Measurements from ENCODE around the gene B4GALT3. TPM values are rescaled to one million over a fixed set of nuclear protein-coding genes. Genes with fewer than 3 reads are reported as not detected.

Gene B4GALT3
- total and polyA plus RNA-seq, 9 of the 15 experiments (the other 6 are each of a cell fraction or from before 2014, with no cell fraction given), result 31.2 to 103 (median 46.1) TPM

- TF ChIP-seq TRIM25 (IDR thresholded peaks at IDR 0.05; ENCODE audit: borderline replicate concordance), result no peak
- TF ChIP-seq FOXK1 (CRISPR knock-in tag; IDR thresholded peaks at IDR 0.05; ENCODE audit: borderline replicate concordance), result no peak
- peak; percentile 88 for TF ChIP-seq POLR2H (tag; IDR thresholded peaks at IDR 0.05; ENCODE audit: low read depth)
- peak; percentile 74 for TF ChIP-seq DPF2 (IDR thresholded peaks at IDR 0.05)
- peak; percentile 64; the same call in 1 of the 2 replicates for TF ChIP-seq NR2C1 (IDR thresholded peaks at IDR 0.05)
- no peak; the same call in 1 of the 2 replicates for TF ChIP-seq NR2C1 (tag; IDR thresholded peaks at IDR 0.05)
- TF ChIP-seq ZBTB2 (IDR thresholded peaks at IDR 0.05), result no peak; the same call in 1 of the 2 replicates
- TF ChIP-seq TAF1 (IDR thresholded peaks at IDR 0.05; ENCODE audit: control insufficient read depth, extremely low read depth, insufficient read depth, low read length, severe bottlenecking), result peak; percentile 79
- no peak for TF ChIP-seq NR4A1 (CRISPR knock-in tag; IDR thresholded peaks at IDR 0.05)
- TF ChIP-seq NR4A1 (tag; IDR thresholded peaks at IDR 0.05), result no peak
- TF ChIP-seq ZNF143 (CRISPR knock-in tag; IDR thresholded peaks at IDR 0.05), result no peak
- TF ChIP-seq SRSF3 (IDR thresholded peaks at IDR 0.05; ENCODE audit: insufficient read depth, low read length), result no peak
- TF ChIP-seq CBFA2T3 (IDR thresholded peaks at IDR 0.05), result no peak; the same call in 1 of the 2 replicates
- TF ChIP-seq ZNF239 (CRISPR knock-in tag; IDR thresholded peaks at IDR 0.05), result no peak
- no peak for TF ChIP-seq ILK (tag; IDR thresholded peaks at IDR 0.05; ENCODE audit: borderline replicate concordance, low read depth)
- no peak; a peak in 1 of 4 replicates for TF ChIP-seq MLX (CRISPR knock-in tag; conservative IDR thresholded peaks at IDR 0.05)
- peak; percentile 94 for TF ChIP-seq ZNF395 (CRISPR knock-in tag; IDR thresholded peaks at IDR 0.05)
- peak; percentile 92 for TF ChIP-seq EGR1 (conservative IDR thresholded peaks at IDR 0.05)
- no peak for TF ChIP-seq CEBPB (tag; IDR thresholded peaks at IDR 0.05)
- no peak; the same call in 1 of the 2 replicates for TF ChIP-seq GABPB1 (CRISPR knock-in tag; IDR thresholded peaks at IDR 0.05)
- no peak for TF ChIP-seq ZNF184 (CRISPR knock-in tag; IDR thresholded peaks at IDR 0.05)
- TF ChIP-seq ZBTB7A (IDR thresholded peaks at IDR 0.05; ENCODE audit: borderline replicate concordance, control insufficient read depth, low read depth, low read length), result peak; percentile 68
- no peak for TF ChIP-seq KLF10 (CRISPR knock-in tag; IDR thresholded peaks at IDR 0.05)
- TF ChIP-seq RFX5 (IDR thresholded peaks at IDR 0.05; ENCODE audit: low read depth, low read length), result no peak
Measured at GRCh38 chr1:161177112-161177935, at the start of gene B4GALT3 (continued).

Data from K562 (cell line).